ENCODE data around the gene C11orf58.

The C11orf58 gene

DNA sequence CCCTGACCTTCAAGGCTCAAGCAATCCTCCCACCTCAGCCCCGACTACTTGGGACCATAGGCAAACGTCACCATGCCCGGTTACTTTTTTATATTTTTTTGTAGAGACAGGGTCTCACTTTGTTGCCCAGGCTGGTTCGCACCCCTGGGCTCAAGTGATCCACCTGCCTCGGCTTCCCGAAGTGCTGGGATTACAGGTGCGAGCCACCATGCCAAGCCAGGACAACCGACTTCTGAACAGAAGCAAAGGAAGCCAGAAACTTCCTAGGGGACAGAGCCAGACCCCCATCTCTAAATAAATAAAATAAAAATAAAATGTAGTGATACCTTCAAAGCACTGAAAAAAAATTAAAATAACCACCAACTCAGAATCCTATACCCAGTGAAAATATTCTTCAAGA is 26.4 kb downstream of the C11orf58 start:
- no peak overlapping the region for H3K27ac ChIP-seq
- H3K4me3 ChIP-seq: no peak overlapping the region

DNA sequence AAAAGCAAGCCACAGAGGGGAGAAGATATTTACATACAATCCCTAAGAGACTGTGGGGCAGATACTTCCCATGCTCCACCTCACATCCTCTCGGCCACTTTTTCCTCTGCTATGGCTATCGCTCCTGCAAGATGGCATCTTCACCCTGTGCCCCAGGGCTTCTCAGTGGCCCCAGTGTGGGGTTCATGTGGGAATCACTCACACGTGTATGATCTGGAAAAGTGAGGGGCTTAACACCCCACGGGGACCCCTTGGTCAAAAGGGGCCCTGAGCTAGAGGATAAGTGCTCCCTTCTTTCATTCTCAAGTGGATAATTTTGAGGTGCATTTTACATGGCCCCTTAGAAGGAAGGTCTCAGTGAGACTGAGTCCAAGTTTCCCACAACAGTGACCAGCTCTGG is 28.7 kb downstream of the C11orf58 start:
- no peak overlapping the region for H3K4me3 ChIP-seq
- no peak overlapping the region for H3K27ac ChIP-seq

DNA sequence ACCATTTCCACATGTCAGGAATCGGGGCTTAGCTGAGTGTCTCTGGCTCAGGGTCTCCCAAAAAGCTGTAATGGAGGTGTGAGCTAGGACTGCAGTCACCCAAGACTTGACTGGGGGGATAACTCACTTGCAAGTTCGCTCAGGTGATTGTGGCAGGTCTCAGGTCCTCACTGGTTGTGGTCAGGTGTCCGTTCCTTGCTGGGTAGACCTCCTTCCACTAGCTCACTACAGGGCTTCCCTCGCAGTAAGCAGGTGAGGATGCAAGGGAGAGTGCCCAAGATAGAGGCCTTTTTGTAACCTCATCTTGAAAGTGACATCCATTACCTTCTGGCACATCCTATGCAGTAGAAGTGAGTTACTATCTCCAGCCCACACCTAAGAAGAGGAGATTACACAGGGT is 29.5 kb downstream of the C11orf58 start:
- Histone ChIP-seq H3K27ac (no peak overlapping the region), H3K4me3 (no peak overlapping the region)

DNA sequence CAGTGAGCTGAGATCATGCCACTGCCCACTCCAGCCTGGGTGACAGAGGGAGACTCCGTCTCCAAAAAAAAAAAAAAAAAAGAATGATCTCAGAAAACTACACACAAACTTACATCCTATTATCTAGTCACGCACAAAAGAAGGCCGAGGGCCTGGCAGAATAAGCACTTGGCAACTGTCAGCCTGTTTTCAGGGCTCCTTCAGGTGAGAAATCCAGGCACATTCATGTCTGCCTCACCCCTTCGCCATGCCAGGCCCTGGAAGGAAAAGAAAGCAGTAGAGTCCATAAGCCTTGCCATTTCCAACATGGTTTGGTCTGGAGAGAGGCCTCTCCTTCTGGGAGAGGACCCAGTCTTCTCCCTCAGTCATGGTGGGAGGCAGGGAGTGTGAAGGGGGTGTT is 30.9 kb downstream of the C11orf58 start:
- Histone ChIP-seq H3K4me3 (no peak overlapping the region), H3K27ac (no peak overlapping the region)

DNA sequence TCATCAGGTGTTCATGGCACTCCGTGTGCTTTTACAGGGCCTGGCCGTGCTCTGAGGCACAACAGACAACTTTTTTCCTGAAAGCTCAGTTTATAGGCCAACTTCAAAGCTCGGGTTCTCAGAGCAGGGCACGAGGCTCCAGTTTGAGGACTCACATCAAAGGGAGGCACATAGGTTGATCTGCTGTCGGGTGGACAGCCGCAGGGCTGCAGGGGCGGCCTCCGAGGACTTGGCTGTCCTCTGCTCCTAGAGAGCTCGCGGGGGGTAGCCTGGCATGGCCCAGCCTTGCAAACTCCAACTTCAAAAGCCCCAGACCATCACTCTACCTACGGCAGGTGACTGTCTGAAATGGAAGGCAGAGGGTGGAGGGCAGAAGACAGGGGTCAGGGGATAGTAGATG is 31.6 kb downstream of the C11orf58 start:
- no peak overlapping the region for H3K27ac ChIP-seq
- H3K4me3 ChIP-seq: no peak overlapping the region

DNA sequence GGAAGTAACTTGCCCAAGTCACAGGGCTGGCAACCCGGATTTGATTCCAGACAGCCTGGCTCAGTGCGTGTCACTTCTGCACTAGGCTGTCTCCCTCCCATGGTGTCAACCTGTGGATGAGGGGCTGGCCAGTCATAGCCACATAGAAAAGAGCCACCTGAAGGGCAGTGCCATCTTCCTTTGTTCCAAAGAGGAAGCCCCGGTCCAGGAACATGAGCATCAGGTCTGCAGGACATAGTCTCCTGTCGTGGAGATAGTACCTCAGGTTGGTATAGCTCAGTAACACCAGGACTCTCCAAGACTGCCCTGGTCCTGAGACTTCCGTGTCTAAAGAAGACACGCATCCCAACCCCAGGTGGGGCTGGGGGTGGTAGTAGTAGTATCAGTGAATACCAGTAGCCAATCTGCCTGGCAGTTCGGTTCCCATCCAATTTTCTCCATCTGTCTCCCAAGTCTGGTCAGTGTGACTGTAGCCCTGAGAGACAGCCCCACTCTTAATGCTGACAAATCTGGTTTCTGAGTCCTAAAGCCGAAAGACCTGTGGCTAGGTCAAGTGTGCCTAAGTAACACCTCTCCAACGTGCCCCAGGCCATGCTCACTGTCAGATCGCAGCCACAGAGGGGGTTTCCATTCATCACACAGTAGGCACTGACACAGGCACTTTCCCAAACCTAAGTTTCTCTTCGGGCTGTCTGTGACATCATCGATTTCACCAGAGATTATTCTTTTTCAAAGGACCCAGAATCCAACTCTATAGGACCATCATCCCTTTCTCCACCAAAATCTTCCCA is 33.1 kb downstream of the C11orf58 start:
- H3K4me3 ChIP-seq: no peak overlapping the region
- no peak overlapping the region for H3K27ac ChIP-seq

DNA sequence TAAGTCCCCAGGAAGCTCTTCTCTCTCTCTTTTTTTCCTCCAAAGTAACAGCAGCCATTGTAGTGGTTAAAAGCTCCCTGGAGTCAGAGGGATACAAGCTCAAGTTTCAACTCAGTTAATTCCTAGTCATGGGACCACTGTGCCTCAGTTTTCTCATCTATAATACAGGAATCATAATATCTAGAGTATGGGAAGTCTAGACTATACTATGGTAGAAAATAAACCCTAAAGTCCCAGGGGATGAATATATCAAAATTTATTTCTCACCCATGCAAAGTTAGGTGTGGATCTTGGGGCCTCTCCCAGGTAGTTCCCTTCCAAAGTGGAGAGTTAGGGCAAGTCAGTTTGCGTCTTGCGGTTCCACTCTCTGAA is 33.7 kb downstream of the C11orf58 start:
- Histone ChIP-seq H3K4me3 (no peak overlapping the region), H3K27ac (no peak overlapping the region)

DNA sequence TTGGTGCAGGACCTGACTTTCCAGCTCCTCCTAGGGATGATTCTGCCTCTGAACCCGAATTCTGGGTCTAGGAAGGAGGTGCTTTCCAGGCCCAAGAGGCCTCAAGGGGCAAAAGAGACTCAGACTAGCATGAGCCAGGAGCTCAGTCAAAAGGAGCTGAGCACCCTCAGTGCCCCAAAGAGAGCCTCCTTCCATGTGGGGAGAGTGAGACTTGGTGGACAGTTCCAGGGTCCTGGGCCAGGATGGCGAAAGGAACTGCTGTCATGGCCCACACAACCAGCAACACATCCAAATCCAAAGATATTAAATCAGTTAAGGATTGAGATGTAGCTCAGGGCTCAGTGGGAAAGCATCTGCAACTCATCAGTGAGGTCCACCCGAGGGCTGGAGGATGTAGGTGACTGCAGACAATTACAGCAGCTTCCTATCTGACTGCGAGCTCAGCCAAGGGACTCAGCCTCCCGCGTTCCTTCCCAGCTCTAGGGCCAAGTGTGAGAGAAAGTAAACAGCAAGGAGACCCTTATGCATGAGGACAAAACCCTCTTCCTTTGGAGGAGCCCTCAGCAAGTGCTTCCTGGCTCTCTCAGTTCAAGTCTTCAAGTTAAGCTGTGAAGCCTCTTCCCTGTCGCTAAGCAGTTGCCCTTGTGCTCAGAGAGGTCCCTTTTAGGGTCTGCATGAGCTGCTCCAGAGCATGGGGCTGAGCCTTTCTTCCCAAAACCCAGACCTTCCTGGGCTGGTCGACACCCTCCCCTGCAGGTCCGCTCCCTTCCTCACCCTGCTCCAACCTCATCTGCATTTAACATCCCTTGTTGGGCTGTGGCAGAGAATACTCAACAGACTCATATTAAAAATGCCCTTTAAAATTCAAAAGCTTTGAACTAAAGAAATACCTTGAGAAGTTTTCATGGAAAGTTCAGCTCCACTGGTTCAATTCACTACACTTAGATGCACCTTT is 35.8 kb downstream of the C11orf58 start:
- no peak overlapping the region for H3K27ac ChIP-seq
- no peak overlapping the region for H3K4me3 ChIP-seq

DNA sequence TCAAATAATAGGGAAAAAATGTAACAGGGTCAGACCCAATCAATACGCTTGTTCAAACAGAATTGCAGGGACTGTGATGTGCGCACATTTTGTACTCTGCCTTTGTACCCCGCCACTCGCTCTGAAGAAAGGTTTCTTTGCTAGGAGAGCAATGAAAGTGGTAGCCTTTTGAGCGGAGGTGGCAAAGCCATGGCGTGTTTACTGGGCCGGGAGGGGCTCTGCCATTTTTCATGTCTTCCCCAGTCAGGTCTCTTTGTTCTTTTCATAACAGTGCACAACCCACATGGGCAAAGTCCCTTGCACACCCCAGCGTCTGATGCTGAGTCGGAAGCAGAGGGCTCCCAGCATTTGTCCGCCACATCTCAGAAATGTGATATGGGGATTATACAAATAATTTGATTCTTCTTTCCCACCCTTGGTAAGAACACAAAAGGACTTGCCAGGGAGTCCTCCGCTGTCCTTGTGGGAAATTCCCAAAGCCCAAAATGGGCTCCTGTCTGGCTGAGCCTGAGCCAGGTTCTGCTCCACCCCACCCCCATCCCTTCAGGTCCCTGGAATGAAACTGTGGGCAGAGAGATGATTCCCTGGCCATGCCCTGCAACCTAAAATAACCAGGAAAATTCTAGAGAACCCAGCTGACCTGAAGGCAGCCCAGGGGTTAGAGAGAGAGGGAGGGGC is 36.6 kb downstream of the C11orf58 start:
- no peak overlapping the region for H3K4me3 ChIP-seq

DNA sequence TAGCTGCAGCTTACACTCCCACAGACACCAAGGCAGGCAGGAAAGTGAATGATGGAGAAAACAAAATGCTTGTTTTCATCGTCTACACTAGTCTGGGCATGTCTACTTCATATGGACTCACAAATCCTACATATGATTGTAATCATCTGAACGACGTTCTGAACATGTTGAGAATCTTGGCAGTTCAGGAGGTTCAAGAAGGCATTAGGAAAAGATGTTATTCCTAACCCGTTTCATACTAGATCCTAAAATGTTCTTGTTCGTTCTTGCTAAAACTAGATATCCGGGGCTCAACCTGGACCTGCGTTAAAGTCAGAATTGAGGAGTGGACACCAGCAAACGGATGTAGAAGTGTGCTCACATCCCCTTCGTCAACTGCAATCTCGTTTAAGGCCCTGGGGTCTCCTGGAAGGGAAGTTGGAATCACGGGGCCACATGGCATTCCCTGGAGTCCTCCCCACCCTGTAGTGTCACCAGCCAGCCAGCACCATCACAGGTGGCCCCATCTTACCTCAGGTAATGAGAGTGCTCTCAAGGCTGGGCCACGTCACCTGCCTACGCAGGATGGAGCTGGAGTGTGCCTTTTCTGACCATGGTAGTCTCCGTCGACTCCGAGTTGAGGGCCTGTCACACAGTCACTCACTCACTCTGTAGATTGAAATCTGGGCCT is 37.3 kb downstream of the C11orf58 start:
- Histone ChIP-seq H3K4me3 (no peak overlapping the region), H3K27ac (no peak overlapping the region)

More for the DNA sequence above, 36.6 kb downstream of the C11orf58 start:
- no peak overlapping the region for H3K27ac ChIP-seq

DNA sequence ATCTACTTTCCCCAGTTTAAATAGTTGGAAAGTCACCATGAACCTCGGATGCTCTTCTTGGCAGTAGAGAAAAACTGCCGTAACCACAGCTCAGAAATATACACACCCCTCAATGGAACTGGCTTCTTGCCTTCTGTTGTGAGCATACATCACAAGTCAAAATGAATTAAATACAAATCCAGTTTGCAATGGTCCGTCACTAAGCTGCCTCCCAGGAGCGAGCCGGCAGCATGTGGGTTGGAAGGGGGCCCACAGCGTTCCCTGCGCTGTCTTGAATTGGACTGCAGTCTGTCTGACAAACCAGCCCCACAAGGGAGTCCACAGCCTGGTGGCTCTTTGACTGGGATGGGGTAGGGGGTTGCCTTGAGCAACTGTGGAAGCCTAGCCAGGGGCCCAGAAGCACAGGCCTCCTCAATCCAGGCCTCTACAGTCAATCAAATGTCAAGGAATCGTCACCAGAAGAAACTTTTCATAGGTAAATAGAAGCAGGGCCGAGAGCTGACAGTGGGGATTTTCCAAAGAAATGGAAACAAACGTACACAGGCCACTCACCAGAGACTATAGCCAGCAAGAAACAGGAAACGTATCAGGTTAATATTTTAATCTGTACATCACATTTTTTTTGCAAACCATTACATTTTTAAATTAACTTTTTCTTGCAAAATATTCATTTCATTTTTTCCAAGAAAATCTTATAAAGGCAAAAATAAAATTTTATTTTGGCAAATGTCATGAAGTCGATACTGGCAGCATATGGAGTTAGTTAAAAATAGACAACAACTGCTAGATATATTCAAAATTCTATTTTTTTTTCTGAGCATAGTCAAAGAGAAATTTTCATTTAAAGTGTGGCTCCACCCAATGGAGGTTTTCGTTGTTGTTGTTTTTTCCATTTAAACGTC is 38.5 kb downstream of the C11orf58 start:
- no peak overlapping the region for H3K27ac ChIP-seq
- no peak overlapping the region for H3K4me3 ChIP-seq

DNA sequence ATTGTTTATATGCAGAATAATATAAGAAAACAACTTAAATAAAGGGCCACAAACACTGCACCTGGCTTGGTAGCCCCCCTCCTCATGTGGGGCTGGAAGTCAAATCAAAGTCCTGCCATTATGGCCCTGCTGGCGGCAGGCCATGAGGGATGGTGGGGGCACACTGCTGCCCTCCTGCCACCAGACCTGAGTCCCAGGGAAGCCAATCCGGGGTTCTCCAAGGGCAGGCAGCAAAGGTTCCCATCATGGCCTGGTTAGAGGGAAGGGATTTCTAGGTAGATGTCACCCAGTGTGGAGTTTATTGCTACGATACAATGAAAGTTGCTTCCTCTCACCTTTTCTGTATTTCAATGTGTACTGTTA is 39.1 kb downstream of the C11orf58 start:
- H3K27ac ChIP-seq: no peak overlapping the region

DNA sequence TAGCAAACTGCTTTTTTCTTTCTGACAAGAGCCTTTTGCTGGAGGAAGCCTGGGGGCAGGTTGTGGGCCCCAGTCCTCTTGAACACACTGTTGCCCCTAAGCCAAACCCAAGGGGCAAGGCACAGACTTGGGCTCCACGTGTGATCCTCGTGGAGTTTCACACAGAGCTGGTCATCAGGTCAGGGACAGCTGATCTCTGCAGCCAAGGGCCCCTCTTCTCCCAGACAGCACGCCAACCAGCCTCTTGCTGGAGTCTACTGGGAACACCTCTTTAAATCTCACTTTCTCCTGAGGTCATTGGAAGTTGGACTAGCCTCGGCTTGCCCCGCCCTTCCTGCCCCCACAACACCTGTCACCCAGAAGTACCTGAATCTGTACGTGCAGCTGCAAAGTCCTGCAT is 39.8 kb downstream of the C11orf58 start:
- Histone ChIP-seq H3K27ac (no peak overlapping the region), H3K4me3 (no peak overlapping the region)

More for the DNA sequence above, 39.1 kb downstream of the C11orf58 start:
- no peak overlapping the region for H3K4me3 ChIP-seq

DNA sequence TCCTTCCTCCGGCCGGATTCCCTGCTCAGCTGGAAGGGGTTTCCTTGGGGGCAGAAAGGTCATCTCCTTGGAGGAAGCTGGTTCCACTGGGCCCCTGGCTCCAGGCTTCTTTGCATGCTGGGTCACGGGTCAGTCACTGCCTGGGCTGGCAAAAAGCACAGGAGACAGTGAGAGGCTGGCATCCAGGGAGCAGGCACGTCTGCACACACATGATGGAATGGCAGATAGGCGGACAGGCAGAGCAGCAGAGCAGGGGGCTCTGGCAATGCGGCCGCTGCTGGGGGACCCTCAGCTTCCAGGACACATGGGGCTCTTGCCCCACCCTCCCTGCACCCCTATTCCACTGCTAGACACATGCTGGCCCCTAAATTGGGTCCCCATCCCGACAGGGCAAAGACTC is 40.4 kb downstream of the C11orf58 start:
- no peak overlapping the region for H3K4me3 ChIP-seq
- H3K27ac ChIP-seq: no peak overlapping the region

DNA sequence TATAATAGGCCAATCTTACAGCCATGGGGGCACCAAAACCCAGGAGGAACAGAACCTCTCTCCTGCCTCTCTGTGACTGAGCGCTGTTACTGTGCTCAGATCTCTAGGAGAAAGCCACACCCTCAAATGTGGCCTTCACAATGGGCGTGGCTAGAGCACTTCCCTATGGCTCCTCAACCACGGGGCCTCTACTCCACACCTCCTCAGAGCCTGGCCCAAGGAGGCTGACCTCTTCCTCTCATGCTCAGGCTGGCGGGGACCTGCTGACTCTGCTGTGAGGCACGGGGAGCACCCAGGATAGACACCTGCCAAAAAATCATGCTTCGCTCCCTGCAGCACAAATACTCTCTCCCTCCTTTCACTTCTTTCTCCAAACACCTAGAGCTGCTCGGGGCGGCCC is 41.0 kb downstream of the C11orf58 start:
- Histone ChIP-seq H3K27ac (no peak overlapping the region), H3K4me3 (no peak overlapping the region)

DNA sequence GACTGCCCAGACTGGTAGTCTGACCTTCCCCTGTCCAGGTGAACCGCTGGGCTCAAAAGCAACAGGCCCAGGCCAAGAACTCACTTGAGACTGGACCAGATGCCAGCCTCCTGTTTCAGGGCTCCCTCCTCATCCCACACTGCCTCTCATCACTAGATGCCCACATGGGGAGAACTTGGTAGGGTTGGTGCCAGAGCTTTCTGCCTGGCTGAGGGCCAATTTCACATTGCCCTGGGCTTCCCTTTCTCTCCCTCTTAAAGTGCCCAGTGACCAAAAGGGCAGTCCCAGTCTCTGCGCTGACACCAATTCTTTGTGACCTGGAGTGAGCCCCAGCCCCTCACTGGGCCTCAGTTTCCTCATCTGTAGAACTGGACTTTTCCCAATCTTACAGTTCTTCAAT is 41.7 kb downstream of the C11orf58 start:
- no peak overlapping the region for H3K4me3 ChIP-seq
- H3K27ac ChIP-seq: no peak overlapping the region

DNA sequence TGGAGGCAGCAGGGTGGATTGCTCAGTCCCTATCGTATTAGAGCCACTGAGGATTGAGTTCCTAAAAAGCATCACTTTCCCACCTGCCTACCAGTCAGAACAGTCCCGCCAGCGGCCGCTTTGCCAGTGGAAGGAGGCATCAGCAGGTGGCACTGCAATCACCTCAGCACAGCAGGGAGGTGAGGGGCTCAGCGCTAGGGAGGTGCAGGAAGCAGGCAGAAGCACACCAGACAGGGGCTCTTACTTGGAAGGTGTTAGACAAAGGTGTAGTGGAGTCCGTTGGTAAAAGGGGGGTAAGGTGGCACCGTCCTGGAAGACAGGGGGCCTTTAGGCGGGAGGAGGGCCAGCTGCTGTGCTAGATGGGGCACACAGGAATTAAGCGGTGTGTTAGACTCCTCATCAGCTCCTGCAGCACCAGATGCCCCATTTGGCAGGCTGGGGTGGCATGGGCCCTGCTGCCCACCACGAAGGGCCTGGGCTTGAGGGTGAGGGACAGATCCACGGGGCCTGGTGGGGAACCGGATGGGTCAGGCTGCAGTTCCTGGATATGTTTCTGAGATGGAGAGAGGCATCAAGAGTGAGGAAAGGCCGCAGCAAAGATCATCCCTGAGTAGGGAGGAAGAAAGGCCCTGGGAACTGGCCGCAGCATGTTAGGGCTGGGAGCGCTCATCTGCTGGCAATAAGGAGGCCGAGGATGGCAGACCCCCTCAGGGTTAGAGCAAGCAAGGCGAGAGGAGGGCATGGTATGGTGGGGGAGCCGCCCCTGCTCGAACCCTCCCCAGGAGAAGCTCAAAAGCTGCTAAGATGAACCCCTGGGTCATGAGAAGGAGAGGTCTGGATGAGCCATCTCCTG is 42.5 kb downstream of the C11orf58 start:
- Histone ChIP-seq H3K27ac (no peak overlapping the region), H3K4me3 (no peak overlapping the region)
